Measurements from ENCODE around the gene RPA1. TPM values are rescaled to one million over a fixed set of nuclear protein-coding genes. Genes with fewer than 3 reads are reported as not detected.
A peak's percentile ranks its signal among the peaks of the same experiment; 100 is the strongest.

RPA1 gene
- total and polyA plus RNA-seq, 10 of the 15 experiments (the other 5 are each of a cell fraction or from before 2014, with no cell fraction given): 35.9 to 198 (median 71.2) TPM

DNA sequence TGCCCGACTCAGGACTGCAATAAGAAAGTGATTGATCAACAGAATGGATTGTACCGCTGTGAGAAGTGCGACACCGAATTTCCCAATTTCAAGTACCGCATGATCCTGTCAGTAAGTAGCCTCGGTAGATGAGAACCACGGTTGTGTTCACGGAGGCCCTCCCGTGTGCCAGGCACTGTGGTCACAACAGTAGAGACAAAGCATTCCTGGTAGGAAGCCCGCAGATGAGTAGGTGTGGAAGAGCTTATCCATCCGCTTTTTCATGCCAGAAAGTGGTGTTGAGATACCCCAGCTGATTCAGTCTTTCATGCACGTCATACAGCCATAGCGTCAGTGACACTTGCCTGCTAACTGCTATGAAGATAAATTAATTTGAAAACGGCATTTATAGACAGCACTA is 58.9 kb downstream of the RPA1 start (continued):
- TF ChIP-seq NFXL1 (IDR thresholded peaks at IDR 0.05; ENCODE audit: borderline replicate concordance) (no peak), CREB1 (IDR thresholded peaks at IDR 0.05; ENCODE audit: low read depth) (no peak)

GRCh38 chr17:1890758-1891450 is 61.1 kb downstream of the RPA1 start:
- ChIA-PET CTCF (interaction anchor here (1.5 kb wide), 1 partner anchor 169 kb away, joined by 4 read pairs; no protein-coding TSS in a partner anchor), SMC1A (ENCODE audit: uncharacterized antibody, unreplicated experiment) (no interaction called here), RAD21 (ENCODE audit: unreplicated experiment) (no interaction called here), POLR2A (no interaction called here)
- FAIRE-seq (no peak), ATAC-seq (no peak), DNase-seq (ENCODE audit: low read depth, low spot score) (no peak)
- no peak overlapping the region for H3K27ac ChIP-seq (ENCODE audit: control insufficient read depth, insufficient read depth)
- no peaks in the 10 kb centered on the region for H3K27me3 ChIP-seq (replicated peaks in 1 of 2; ENCODE audit: control insufficient read depth in 2 of 2, insufficient read depth in 2 of 2, low read length in 1 of 2)
- no peak for TF ChIP-seq SMC3 (IDR thresholded peaks at IDR 0.05; ENCODE audit: borderline replicate concordance, low read length)
- BruUV-seq (replicated peaks): TSS peak; percentile 42
- H3K4me1 ChIP-seq (ENCODE audit: control insufficient read depth, insufficient read depth, low read length): peaks cover 2% of the 10 kb centered on the region
- H3K36me3 ChIP-seq (ENCODE audit: control insufficient read depth in 2 of 2, insufficient read depth in 2 of 2, low read length in 1 of 2): peaks cover 11 to 26% of the 10 kb centered on the region in 2 experiments; a peak in 3 of 4 replicates
- no peaks in the 10 kb centered on the region for H3K79me2 ChIP-seq (ENCODE audit: control insufficient read depth, insufficient read depth, low read length)
- intact Hi-C loops (cut with micrococcal nuclease; ENCODE audit: unreplicated experiment) (no loop called here), in situ Hi-C loops (cut with MboI) (no loop called here)
- H3K4me2 ChIP-seq (ENCODE audit: control insufficient read depth, insufficient read depth): no peak overlapping the region
- H3K4me3 ChIP-seq: no peak overlapping the region
- no peak overlapping the region for H3K9ac ChIP-seq (ENCODE audit: control insufficient read depth, insufficient read depth, low read length)
- H4K20me1 ChIP-seq (ENCODE audit: control insufficient read depth, insufficient read depth): no peaks in the 10 kb centered on the region
- no peak overlapping the region for H2AFZ ChIP-seq (ENCODE audit: control insufficient read depth, low read depth, low read length)
- 89% methylated on average over 15 of the region's 15 CpGs for WGBS (ENCODE audit: insufficient coverage, insufficient replicate concordance, low lambda C conversion rate, missing lambda C conversion rate)
- H3K9me3 ChIP-seq (replicated peaks; ENCODE audit: control insufficient read depth, insufficient read depth, low read length): no peaks in the 10 kb centered on the region; the same call in 2 of the 3 replicates

DNA sequence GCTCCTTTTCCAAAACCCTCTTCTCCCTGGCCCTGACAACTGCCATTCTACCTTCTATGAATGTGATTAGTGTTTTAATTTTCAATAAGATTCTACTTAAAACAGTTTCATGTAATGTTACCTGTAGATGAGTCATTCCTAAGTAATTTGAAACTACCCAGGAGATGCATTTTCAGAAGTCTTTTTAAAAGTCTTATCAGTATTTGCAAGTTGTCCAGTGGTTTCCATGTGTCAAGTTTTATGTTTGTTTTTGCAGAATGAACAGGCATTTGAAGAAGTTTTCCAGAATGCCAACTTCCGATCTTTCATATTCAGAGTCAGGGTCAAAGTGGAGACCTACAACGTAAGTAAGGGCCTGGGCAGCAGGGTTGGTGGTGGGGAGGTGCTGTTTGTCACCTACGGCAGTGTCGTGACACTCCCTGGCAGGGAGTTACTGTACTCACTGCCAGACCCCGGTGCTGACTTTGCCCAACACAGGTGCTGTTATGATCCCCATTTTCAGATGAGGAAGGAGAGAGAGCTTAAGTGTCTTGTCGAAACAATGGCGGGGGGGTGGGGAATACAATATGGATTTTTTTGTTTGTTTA is 65.0 kb downstream of the RPA1 start:
- Histone ChIP-seq H3K4me1 (ENCODE audit: control insufficient read depth, insufficient read depth, low read length) (peaks cover 17% of the 10 kb centered on the region), H3K4me2 (ENCODE audit: control insufficient read depth, insufficient read depth) (no peak overlapping the region), H4K20me1 (ENCODE audit: control insufficient read depth, insufficient read depth) (no peaks in the 10 kb centered on the region), H3K36me3 (ENCODE audit: control insufficient read depth in 2 of 2, insufficient read depth in 2 of 2, low read length in 1 of 2) (peaks cover 15 to 33% of the 10 kb centered on the region in 2 experiments; a peak in 3 of 4 replicates), H3K79me2 (ENCODE audit: control insufficient read depth, insufficient read depth, low read length) (no peaks in the 10 kb centered on the region), H3K27me3 (replicated peaks in 1 of 2; ENCODE audit: control insufficient read depth in 2 of 2, insufficient read depth in 2 of 2, low read length in 1 of 2) (no peaks in the 10 kb centered on the region), H3K4me3 (no peak overlapping the region), H2AFZ (ENCODE audit: control insufficient read depth, low read depth, low read length) (no peak overlapping the region), H3K9me3 (replicated peaks; ENCODE audit: control insufficient read depth, insufficient read depth, low read length) (no peaks in the 10 kb centered on the region), H3K9ac (ENCODE audit: control insufficient read depth, insufficient read depth, low read length) (no peak overlapping the region), H3K27ac (ENCODE audit: control insufficient read depth, insufficient read depth) (no peak overlapping the region)
- no peak for FAIRE-seq
- WGBS (ENCODE audit: insufficient coverage, insufficient replicate concordance, low lambda C conversion rate, missing lambda C conversion rate): over 99% methylated on average over 7 of the region's 7 CpGs
- in situ Hi-C loops (cut with MboI): no loop called here
- ChIA-PET CTCF (no interaction called here), POLR2A (no interaction called here), RAD21 (ENCODE audit: unreplicated experiment) (no interaction called here), SMC1A (ENCODE audit: uncharacterized antibody, unreplicated experiment) (no interaction called here)
- DNase-seq (ENCODE audit: low read depth, low spot score): no peak
- intact Hi-C loops (cut with micrococcal nuclease; ENCODE audit: unreplicated experiment): no loop called here
- ATAC-seq: no peak
- BruUV-seq (replicated peaks): no TSS peak
- TF ChIP-seq NR2C2 (IDR thresholded peaks at IDR 0.05; ENCODE audit: borderline replicate concordance, control insufficient read depth, insufficient read length, low read depth) (no peak), SREBF2 (IDR thresholded peaks at IDR 0.05; ENCODE audit: low read length) (no peak), PBX3 (IDR thresholded peaks at IDR 0.05; ENCODE audit: insufficient replicate concordance, low read depth, low read length) (no peak), SMAD5 (IDR thresholded peaks at IDR 0.05; ENCODE audit: low read depth) (no peak)
- TF ChIP-seq, protein P1, sequence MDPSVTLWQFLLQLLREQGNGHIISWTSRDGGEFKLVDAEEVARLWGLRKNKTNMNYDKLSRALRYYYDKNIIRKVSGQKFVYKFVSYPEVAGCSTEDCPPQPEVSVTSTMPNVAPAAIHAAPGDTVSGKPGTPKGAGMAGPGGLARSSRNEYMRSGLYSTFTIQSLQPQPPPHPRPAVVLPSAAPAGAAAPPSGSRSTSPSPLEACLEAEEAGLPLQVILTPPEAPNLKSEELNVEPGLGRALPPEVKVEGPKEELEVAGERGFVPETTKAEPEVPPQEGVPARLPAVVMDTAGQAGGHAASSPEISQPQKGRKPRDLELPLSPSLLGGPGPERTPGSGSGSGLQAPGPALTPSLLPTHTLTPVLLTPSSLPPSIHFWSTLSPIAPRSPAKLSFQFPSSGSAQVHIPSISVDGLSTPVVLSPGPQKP (IDR thresholded peaks at IDR 0.05; ENCODE audit: low read depth, low read length): no peak
- TF ChIP-seq, protein P2, sequence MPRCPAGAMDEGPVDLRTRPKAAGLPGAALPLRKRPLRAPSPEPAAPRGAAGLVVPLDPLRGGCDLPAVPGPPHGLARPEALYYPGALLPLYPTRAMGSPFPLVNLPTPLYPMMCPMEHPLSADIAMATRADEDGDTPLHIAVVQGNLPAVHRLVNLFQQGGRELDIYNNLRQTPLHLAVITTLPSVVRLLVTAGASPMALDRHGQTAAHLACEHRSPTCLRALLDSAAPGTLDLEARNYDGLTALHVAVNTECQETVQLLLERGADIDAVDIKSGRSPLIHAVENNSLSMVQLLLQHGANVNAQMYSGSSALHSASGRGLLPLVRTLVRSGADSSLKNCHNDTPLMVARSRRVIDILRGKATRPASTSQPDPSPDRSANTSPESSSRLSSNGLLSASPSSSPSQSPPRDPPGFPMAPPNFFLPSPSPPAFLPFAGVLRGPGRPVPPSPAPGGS (IDR thresholded peaks at IDR 0.05; ENCODE audit: borderline replicate concordance, insufficient read depth, low read depth, low read length, poor library complexity, severe bottlenecking): no peak
